ENCODE data around the gene LSM14A. TPM values are rescaled to one million over a fixed set of nuclear protein-coding genes. Genes with fewer than 3 reads are reported as not detected.

LSM14A gene
- total and polyA plus RNA-seq, 2 of the 13 experiments (the other 11 are each of a cell fraction or from before 2014, with no cell fraction given) = 77.0 to 83.6 TPM

DNA sequence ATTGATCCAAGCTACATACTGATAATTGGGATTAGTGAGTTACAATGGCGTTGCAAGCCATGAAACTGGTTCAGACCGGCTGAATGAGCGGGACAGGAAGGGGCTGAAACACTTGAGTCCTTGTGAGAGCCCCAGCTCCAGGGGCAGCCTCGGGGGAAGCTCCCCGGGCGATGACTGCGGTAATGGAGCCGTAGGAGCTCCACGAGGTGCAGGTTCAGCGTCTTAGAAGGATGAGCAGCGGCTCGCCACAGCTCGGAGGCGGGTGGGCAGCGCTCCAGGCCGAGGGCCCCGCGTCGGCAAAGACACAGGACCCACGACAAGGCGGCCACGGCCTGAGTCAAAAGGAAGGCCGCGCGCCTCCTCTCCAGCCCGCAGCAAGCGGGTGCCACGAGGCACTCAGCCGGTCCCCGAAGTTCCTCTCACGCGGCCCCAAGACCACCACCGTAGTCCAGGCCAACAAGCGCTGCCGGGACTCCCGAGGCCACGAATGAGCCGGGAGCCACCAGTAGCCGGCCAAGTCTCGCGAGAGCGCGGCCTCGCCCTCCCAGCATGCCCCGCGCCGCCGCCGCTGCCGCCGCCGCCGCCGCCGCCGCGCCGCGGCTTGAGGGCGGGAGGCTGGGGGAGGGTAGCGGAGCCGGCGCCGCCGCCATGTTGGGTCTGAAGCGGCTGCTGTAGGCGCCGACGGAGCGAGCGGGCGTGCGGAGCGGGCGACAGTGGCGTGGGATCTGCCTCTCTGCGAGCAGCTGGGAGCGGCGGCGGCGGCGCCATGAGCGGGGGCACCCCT, at the start of gene LSM14A (continued):
- TF ChIP-seq SRSF4 (IDR thresholded peaks at IDR 0.05; ENCODE audit: low read depth, low read length, poor library complexity, severe bottlenecking) (no peak), KMT2B (CRISPR knock-in tag; IDR thresholded peaks at IDR 0.05) (peak; percentile 73; the same call in 1 of the 2 replicates), ZNF768 (CRISPR knock-in tag; IDR thresholded peaks at IDR 0.05) (peak; percentile 72; the same call in 1 of the 2 replicates), ATAD3A (CRISPR knock-in tag; IDR thresholded peaks at IDR 0.05) (no peak), ZNF20 (CRISPR knock-in tag; IDR thresholded peaks at IDR 0.05) (no peak), CAMTA2 (CRISPR knock-in tag; IDR thresholded peaks at IDR 0.05; ENCODE audit: borderline replicate concordance) (no peak), ZBTB3 (CRISPR knock-in tag; IDR thresholded peaks at IDR 0.05; ENCODE audit: borderline replicate concordance, low read depth) (no peak), ZNF264 (CRISPR knock-in tag; IDR thresholded peaks at IDR 0.05) (no peak), ZNF333 (CRISPR knock-in tag; IDR thresholded peaks at IDR 0.05; ENCODE audit: borderline replicate concordance) (no peak), ZNF674 (CRISPR knock-in tag; IDR thresholded peaks at IDR 0.05; ENCODE audit: low read depth) (peak; percentile 84; the same call in 1 of the 2 replicates)
- TF ChIP-seq, protein P1, sequence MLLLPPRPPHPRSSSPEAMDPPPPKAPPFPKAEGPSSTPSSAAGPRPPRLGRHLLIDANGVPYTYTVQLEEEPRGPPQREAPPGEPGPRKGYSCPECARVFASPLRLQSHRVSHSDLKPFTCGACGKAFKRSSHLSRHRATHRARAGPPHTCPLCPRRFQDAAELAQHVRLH (CRISPR knock-in tag; IDR thresholded peaks at IDR 0.05; ENCODE audit: borderline replicate concordance, low read depth) = peak; percentile 71; the same call in 1 of the 2 replicates
- TF ChIP-seq, protein P2, sequence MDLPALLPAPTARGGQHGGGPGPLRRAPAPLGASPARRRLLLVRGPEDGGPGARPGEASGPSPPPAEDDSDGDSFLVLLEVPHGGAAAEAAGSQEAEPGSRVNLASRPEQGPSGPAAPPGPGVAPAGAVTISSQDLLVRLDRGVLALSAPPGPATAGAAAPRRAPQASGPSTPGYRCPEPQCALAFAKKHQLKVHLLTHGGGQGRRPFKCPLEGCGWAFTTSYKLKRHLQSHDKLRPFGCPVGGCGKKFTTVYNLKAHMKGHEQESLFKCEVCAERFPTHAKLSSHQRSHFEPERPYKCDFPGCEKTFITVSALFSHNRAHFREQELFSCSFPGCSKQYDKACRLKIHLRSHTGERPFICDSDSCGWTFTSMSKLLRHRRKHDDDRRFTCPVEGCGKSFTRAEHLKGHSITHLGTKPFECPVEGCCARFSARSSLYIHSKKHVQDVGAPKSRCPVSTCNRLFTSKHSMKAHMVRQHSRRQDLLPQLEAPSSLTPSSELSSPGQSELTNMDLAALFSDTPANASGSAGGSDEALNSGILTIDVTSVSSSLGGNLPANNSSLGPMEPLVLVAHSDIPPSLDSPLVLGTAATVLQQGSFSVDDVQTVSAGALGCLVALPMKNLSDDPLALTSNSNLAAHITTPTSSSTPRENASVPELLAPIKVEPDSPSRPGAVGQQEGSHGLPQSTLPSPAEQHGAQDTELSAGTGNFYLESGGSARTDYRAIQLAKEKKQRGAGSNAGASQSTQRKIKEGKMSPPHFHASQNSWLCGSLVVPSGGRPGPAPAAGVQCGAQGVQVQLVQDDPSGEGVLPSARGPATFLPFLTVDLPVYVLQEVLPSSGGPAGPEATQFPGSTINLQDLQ (CRISPR knock-in tag; IDR thresholded peaks at IDR 0.05) = no peak
- TF ChIP-seq, protein P3, sequence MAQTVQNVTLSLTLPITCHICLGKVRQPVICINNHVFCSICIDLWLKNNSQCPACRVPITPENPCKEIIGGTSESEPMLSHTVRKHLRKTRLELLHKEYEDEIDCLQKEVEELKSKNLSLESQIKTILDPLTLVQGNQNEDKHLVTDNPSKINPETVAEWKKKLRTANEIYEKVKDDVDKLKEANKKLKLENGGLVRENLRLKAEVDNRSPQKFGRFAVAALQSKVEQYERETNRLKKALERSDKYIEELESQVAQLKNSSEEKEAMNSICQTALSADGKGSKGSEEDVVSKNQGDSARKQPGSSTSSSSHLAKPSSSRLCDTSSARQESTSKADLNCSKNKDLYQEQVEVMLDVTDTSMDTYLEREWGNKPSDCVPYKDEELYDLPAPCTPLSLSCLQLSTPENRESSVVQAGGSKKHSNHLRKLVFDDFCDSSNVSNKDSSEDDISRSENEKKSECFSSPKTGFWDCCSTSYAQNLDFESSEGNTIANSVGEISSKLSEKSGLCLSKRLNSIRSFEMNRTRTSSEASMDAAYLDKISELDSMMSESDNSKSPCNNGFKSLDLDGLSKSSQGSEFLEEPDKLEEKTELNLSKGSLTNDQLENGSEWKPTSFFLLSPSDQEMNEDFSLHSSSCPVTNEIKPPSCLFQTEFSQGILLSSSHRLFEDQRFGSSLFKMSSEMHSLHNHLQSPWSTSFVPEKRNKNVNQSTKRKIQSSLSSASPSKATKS (CRISPR knock-in tag; IDR thresholded peaks at IDR 0.05) = no peak
- TF ChIP-seq, protein P4, sequence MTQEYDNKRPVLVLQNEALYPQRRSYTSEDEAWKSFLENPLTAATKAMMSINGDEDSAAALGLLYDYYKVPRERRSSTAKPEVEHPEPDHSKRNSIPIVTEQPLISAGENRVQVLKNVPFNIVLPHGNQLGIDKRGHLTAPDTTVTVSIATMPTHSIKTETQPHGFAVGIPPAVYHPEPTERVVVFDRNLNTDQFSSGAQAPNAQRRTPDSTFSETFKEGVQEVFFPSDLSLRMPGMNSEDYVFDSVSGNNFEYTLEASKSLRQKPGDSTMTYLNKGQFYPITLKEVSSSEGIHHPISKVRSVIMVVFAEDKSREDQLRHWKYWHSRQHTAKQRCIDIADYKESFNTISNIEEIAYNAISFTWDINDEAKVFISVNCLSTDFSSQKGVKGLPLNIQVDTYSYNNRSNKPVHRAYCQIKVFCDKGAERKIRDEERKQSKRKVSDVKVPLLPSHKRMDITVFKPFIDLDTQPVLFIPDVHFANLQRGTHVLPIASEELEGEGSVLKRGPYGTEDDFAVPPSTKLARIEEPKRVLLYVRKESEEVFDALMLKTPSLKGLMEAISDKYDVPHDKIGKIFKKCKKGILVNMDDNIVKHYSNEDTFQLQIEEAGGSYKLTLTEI (CRISPR knock-in tag; conservative IDR thresholded peaks at IDR 0.05) = no peak
- TF ChIP-seq, protein P5, sequence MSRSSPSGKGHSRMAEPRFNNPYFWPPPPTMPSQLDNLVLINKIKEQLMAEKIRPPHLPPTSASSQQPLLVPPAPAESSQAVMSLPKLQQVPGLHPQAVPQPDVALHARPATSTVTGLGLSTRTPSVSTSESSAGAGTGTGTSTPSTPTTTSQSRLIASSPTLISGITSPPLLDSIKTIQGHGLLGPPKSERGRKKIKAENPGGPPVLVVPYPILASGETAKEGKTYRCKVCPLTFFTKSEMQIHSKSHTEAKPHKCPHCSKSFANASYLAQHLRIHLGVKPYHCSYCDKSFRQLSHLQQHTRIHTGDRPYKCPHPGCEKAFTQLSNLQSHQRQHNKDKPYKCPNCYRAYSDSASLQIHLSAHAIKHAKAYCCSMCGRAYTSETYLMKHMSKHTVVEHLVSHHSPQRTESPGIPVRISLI (CRISPR knock-in tag; IDR thresholded peaks at IDR 0.05; ENCODE audit: borderline replicate concordance) = 0 out of 2 replicates have a peak, but pooled peaks have one; percentile 18
- TF ChIP-seq, protein P6, sequence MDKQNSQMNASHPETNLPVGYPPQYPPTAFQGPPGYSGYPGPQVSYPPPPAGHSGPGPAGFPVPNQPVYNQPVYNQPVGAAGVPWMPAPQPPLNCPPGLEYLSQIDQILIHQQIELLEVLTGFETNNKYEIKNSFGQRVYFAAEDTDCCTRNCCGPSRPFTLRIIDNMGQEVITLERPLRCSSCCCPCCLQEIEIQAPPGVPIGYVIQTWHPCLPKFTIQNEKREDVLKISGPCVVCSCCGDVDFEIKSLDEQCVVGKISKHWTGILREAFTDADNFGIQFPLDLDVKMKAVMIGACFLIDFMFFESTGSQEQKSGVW (CRISPR knock-in tag; IDR thresholded peaks at IDR 0.05; ENCODE audit: borderline replicate concordance) = no peak; the same call in 1 of the 2 replicates
- TF ChIP-seq, protein P7, sequence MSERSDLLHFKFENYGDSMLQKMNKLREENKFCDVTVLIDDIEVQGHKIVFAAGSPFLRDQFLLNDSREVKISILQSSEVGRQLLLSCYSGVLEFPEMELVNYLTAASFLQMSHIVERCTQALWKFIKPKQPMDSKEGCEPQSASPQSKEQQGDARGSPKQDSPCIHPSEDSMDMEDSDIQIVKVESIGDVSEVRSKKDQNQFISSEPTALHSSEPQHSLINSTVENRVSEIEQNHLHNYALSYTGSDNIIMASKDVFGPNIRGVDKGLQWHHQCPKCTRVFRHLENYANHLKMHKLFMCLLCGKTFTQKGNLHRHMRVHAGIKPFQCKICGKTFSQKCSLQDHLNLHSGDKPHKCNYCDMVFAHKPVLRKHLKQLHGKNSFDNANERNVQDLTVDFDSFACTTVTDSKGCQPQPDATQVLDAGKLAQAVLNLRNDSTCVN (CRISPR knock-in tag; IDR thresholded peaks at IDR 0.05; ENCODE audit: borderline replicate concordance) = no peak; the same call in 1 of the 2 replicates
